NCI-H2196 treated with DMSO at 0.1 percent for 48 hours (cell line): ENCODE data around the gene CEP41.

ENCODE experiments used
- DNase-seq: peaks from one replicate; lab custom pipeline; 2025; ENCODE audit not compliant: unreplicated experiment; lab: John Stamatoyannopoulos, UW

Gene CEP41

GRCh38 chr7:130356121-130356875, 84.5 kb downstream of the CEP41 start:
- DNase-seq: no peak

- DNase-seq: no peak
Measured at GRCh38 chr7:130353196-130353595, 87.6 kb downstream of the CEP41 start.

DNA sequence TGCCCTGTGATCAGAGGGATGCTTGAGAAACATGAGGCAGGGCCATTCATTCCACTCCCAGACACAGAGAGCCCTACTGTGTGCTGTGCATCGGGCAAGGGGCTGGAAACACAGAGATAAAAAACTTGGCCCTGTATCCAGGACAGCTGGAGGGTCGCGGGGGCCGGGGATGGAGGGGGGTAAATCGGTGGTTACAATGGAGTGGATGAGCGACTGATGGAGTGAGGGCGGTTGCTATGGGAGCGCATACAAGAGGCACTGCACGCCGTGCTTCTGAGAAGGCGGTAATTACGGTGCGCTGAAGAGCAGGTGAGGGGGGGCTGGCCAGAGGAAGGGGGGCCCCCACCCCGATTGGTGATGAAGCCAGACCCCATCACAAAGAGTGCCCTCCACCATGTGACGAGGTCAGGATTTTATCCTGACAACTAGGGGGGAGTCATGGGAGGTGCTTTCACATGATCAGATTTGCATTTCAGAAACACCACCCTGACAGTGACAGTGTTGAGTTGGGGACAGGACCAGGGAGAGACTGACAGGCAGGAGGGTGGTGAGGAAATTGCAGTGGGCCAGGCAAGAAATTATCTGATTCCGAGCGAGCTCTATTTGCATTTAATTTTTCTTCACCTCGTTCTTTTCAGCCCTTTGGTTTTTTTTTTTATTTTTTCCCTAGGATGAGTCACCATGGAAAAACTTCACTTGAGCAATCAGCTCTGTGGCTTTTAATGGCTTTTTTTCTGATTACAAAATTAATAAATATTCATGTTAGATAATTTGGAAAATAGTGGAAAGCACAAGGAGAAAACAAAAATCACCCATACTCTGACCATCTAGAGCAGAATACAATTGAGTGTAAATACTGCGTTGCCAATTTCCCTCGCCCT, 88.4 kb downstream of the CEP41 start:
- DNase-seq: no peak

- DNase-seq: no peak
Measured at GRCh38 chr7:130351791-130352090, 89.1 kb downstream of the CEP41 start.

- DNase-seq: no peak
Measured at GRCh38 chr7:130350945-130351790, 89.6 kb downstream of the CEP41 start.

DNA sequence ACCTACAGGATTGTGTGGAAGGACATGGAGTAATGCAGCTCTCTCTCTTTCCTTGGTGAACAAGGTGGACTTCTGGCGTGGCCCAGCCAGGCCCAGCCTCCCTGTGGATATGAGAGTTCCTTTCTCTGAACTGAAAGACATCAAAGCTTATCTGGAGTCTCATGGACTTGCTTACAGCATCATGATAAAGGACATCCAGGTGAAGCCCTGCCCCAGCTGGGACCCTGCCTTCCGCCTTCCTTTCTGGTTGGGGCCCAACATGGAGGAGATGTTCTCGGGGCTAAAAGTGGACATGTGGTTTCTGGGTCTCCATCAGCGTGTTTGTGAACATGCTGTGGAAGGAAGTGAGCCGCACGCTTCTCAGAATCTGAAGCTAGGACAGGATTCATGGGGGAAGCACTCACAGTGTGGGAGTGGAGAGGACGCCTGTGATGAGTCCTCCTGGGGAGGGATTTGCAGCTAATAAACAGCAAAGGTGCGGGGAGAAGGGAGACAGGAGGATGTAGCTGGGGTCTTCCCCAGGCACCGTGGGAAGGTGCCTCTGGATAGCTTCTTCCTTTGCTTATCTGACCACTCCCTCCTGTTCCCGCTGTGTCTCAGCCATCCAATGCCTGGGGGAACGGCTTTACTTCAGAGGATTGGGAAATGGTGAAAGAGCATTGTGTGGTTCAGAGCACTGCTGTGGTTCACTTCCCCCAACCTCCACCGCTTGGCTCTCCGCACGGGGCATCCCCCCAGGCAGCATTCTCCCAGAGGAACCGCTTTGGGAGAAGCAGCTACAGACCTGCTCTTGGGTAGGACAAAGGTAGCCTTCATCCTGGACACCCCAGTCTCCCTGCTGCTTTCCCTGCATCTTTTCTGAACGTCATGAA, 90.7 kb downstream of the CEP41 start:
- no peak for DNase-seq

DNA sequence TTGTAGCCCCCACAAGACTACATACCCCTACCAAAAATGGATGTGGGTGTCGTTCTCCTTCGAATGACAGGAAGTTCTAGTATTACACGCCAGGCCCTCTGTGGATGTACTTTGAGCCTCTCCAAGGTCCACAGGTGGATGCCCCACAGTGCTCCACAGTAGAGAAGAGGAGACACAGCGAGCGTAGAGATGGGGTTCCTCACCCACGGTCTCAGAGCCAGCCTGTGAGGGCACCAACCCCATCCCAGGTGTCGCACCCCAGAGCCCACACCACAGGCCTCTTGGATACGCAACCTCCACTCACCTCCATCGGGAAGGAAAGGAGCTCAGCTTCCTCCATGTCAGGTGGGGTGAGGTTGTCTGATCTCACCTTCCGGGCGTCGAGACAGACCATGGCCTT, 93.9 kb downstream of the CEP41 start:
- DNase-seq: no peak

- DNase-seq: no peak
Measured at GRCh38 chr7:130346177-130346905, 94.5 kb downstream of the CEP41 start.

DNA sequence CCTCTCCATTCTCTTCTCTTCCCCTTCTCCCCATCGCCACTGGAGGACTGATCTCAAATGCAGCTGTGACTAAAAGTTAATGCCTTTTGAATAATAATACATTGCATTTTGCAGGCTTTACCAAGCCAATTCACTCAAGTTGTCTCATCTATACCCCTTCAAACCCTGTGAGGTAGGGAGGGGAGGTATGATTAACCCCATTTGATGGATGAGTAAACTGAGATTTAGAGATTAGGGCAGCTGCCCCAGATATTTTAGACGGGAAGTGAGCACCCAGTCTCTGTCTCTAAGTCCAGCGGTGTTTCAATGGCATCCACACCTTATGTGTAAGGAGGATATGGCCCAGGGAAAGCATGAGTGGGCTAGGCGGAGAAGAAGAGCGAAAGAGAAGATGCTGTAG, 95.1 kb downstream of the CEP41 start:
- no peak for DNase-seq

- DNase-seq: no peak
Measured at GRCh38 chr7:130345136-130345535, 95.7 kb downstream of the CEP41 start.

- DNase-seq: no peak
Measured at GRCh38 chr7:130344271-130344866, 96.4 kb downstream of the CEP41 start, which contains the start of gene CPA5. Gene CPA5, plus strand, starts transcription at chr7:130344816. Its CDS starts 1,670 bp downstream, at chr7:130346486.
